ENCODE measurements around the gene RACK1. TPM values are rescaled to one million over a fixed set of nuclear protein-coding genes. Genes with fewer than 3 reads are reported as not detected.

The RACK1 gene
- total and polyA plus RNA-seq, 2 experiments from 2014 or later = 2,372 to 4,798 TPM

GRCh38 chr5:181236954-181237641, 6.6 kb downstream of the RACK1 start:
- Mint-ChIP-seq H3K27me3 (ENCODE audit: insufficient read depth, low read depth, poor library complexity) (peaks cover 56% of the 10 kb centered on the region), H3K27ac (no peak overlapping the region), H3K4me1 (peaks cover 38% of the 10 kb centered on the region), H3K4me3 (no peak overlapping the region), H3K9me3 (peaks cover 6% of the 10 kb centered on the region; the same call in 1 of the 3 replicates), H3K36me3 (ENCODE audit: low read depth) (peaks cover 87% of the 10 kb centered on the region)
- TF ChIP-seq CREB1 (CRISPR knock-in tag; IDR thresholded peaks at IDR 0.05; ENCODE audit: low read depth) (no peak), ETS1 (IDR thresholded peaks at IDR 0.05) (no peak), ZNF462 (CRISPR knock-in tag; IDR thresholded peaks at IDR 0.05) (no peak), REST (IDR thresholded peaks at IDR 0.05; ENCODE audit: unreplicated experiment) (no peak), NANOG (IDR thresholded peaks at IDR 0.05; ENCODE audit: borderline replicate concordance) (no peak), ZNF114 (CRISPR knock-in tag; IDR thresholded peaks at IDR 0.05) (no peak), POLR2AphosphoS5 (IDR thresholded peaks at IDR 0.05; ENCODE audit: low read depth) (no peak; the same call in 1 of the 2 replicates)
- peaks cover 62% of the 10 kb centered on the region for H4K20me1 ChIP-seq (replicated peaks; ENCODE audit: insufficient read depth)
- H3K79me2 ChIP-seq (replicated peaks; ENCODE audit: insufficient read depth) = peaks cover 41% of the 10 kb centered on the region
- H2AFZ ChIP-seq = no peak overlapping the region
- H3K9me2 ChIP-seq (ENCODE audit: insufficient read depth) = no peaks in the 10 kb centered on the region
- peaks cover 64% of the 10 kb centered on the region for H3K36me3 ChIP-seq (ENCODE audit: insufficient read depth)
- ATAC-seq = no peak
- no peak overlapping the region for H3K4me3 ChIP-seq
- peaks cover 22% of the 10 kb centered on the region for H3K4me1 ChIP-seq (ENCODE audit: insufficient read depth)
- H3K27ac ChIP-seq (ENCODE audit: low read depth) = peak overlapping the region; percentile 86; the same call in 1 of the 2 replicates
- peaks cover 74% of the 10 kb centered on the region for H3F3A ChIP-seq (replicated peaks; ENCODE audit: low read depth)
- no peak overlapping the region for H3K4me2 ChIP-seq
- no peaks in the 10 kb centered on the region for H3K27me3 ChIP-seq (ENCODE audit: insufficient read depth)
- DNase-seq (ENCODE audit: low spot score) = no peak

All from GM23338 (cell line).